ENCODE data around the gene PDCL2.

DNA sequence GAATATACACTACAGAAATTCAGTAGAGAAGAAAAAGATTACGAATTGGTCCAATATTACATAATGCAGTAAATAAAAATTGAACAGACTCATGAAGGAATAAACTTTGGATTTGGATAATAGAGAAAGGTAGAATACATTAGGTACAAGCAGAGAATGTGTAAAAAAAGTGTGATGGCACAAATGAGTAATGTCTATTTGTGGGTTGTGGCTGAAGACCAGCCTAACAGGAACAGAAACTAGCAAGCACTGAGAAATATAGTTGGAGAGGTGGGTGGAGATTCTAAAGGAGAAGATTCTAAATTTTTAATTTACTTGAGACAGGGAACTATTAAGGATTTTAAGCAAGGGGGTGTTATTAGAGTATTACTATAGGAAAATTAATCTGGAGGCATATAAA, 30.2 kb downstream of the PDCL2 start:
- TF ChIP-seq SUZ12 (IDR thresholded peaks at IDR 0.05; ENCODE audit: extremely low read depth, insufficient read depth, insufficient read length): no peak
- no peak for TF ChIP-seq YY1 (IDR thresholded peaks at IDR 0.05; ENCODE audit: insufficient read depth, insufficient read length)
- TF ChIP-seq ZNF274 (IDR thresholded peaks at IDR 0.05; ENCODE audit: low read depth, low read length): no peak
